GM18870 (cell line): ENCODE measurements around the gene UNC13C.

Source experiments
- ATAC-seq: cut with Tn5 transposase; IDR thresholded peaks from one replicate; pipeline ENCODE4 v1.9.1; 2021; ENCODE audit warnings: moderate library complexity; ENCODE audit not compliant: unreplicated experiment

UNC13C gene

DNA sequence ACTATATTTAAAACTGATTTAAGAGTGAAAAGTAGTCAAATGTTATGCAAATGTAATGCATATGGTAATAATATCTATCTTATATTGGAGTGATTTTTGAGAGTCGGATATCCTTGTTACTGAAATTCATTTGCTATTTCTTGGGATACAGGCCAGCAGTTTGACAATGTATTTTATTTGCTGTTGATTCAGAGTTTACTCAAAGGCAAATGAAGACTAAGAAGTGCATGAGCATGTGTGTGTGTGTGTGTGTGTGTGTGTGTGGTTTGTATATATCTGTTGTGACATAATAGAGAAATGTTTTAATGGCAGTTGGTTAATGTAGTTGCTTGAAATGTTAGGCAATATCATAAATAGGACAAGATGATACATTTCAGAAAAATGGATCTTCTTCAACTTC is 39.0 kb downstream of the UNC13C start:
- no peak for ATAC-seq

- ATAC-seq, result no peak
Measured at GRCh38 chr15:54017959-54018358, 39.7 kb downstream of the UNC13C start.

DNA sequence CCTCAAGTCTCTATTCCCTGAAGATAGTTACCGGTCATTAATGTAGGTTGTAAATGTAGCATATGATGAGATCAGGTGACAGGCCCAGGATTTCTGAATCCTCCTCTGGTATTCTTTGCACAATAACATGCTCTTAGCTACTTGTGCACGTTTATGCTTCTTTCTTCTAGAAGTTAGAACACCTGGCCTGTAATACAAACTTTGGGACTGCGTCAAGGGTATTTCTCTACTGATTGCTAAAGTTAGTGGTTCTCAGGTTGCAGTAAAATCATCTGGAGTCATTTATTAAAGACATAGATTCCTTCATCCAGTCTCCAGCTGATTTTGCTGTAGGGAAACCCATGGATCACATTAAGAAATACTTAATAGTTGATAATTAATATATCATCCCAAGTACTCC is 48.0 kb downstream of the UNC13C start:
- ATAC-seq, result no peak

DNA sequence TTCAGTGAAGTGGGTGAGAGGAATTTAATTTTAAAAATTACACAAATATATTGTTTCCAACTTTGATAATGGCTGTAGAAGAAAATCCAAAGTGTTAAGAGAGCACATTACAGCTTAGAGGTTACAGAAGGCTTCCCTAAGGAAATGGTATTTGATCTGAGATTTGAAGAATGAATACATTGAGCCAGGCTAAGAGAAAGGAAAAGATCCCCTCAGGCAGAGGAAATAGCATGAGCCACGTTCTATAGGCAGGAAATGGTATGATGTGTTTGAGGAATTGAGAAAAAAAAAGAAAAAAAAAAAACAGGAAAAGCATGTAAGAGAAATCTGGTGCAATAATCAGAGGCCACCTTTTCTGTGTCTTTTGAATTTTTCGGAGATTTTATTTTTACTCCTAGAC is 48.6 kb downstream of the UNC13C start:
- ATAC-seq, result no peak

DNA sequence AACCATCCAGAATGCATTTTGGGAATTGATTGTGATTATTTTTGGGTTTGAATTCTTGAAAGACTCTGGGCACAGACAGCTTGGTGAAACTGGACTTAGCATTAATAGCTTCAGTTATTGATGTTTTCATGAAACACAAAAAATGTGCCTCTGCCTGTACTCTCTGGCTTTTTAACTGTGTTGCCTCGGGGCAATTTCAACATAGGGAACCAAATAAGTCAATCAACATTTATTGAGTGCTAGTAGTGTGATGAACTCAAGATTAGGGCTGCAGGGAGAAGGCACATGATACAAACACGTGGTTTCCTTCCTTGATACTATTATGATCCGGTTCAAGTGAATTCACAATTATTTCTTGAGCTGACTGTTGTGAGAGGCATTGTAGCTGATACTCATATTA is 50.8 kb downstream of the UNC13C start:
- ATAC-seq, result no peak

DNA sequence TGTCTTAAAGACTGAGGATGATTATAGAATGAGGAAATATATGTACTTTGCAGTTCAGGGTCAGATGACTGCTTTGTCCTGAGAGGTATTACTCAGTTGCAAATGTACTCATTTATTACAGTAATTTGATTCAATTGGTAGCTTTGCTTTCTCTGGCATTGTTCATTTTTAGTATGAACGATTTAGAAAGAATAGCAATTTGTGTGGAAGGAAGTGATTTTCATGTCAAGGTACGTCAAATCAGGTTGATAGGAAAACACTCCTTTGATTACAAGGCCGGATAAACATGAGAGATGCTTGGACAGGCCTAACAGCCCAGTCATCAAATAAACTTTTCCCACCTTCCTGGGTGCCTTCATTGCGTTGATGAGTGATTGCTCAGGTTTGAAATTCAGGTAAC is 53.8 kb downstream of the UNC13C start:
- ATAC-seq, result no peak

DNA sequence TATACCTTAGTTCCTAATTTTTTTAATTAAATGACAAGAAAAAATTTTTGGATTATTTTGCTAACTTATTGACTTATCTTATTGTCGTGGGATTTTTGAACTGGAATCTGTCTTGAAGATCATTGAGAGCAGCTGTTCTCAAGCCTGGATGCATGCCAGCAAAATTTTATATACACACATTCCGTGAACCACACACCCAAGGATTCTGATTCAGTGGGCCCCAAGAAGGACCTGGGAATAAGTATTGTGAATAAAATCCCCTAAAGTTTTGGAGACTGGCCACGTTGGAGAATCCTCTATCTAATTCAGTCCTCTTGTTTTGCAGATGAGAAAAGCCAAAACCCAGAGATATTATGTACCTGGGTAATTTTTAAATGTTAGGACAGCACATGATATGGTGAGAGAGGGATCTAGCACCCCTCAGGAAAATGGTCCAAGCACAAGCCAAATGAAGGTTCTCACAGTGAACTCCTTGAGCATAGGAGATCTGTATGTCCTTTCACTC is 55.2 kb downstream of the UNC13C start:
- no peak for ATAC-seq

DNA sequence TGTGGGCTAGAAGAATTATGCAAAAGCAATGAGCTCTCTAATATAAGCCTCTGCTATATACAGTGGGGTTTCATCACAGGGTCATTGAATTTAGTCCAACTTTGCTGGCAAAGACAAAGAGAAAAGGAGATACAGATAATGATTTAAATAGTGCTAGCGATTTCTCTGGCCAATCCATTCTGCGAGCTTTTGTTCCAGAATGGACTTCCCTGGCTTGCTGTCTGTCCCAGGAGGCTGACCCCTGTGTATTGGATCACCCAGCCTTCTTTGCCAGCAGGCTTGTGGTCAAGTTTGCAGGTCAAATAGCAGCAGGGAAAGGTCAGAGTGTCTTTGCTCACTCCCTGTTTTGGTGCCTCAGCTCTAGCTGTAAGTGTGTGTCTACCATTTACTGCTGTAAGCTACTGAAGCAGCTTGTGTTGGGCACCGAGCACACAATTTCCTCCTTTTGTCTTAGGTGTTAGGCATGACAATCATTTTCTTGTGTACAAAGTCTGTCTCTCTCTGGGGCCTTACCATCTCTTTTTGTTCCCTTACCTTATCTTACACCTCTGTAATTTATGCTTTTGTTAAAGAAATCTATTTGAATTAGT is 55.7 kb downstream of the UNC13C start:
- no peak for ATAC-seq

- ATAC-seq, result no peak
Measured at GRCh38 chr15:54035616-54036015, 57.4 kb downstream of the UNC13C start.

- no peak for ATAC-seq
Measured at GRCh38 chr15:54045397-54045796, 67.2 kb downstream of the UNC13C start.

GRCh38 chr15:54046093-54046492 is 67.9 kb downstream of the UNC13C start:
- no peak for ATAC-seq

- no peak for ATAC-seq
Measured at GRCh38 chr15:54064365-54064764, 86.1 kb downstream of the UNC13C start.

DNA sequence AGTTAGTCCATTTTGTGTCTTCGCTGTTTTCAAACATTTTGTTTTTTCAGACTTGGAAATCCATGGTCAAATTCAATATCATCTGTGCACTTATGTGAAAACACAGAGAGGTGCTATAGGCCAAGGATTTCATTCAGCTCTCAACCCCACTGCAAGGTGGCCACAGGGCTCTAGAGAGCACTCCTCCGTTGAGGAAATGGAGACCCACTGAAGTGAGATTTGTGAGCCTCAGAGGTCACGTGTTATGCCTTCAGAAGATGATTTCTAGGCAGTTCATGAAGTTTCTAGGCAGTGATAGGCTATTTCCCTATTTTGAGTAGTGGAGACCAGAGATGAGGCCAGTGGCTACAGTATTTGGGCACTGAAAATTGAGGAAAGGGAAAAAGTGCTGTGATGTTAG is 88.2 kb downstream of the UNC13C start:
- no peak for ATAC-seq

- no peak for ATAC-seq
Measured at GRCh38 chr15:54082836-54083492, 104.7 kb downstream of the UNC13C start.

GRCh38 chr15:54083501-54083900 is 105.3 kb downstream of the UNC13C start:
- no peak for ATAC-seq

DNA sequence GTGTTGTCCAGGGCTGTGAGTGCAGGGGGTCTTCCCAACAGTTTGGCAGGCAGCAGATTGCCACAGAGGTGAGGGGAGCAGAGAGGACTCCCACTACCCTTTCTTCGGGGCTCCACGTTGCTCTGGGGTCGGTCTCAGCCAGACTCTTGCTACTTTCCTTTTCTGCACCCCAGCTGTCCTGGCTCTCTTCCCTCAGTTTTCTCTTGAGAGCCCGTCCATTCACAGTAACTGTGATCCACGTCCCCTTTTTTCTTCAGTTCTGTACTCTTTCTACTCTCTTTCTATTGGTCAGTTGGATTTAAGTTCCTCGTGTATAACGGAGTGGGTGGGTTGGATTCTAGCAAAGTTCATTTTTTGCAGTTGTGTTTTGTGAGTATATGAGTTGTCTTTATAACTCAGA is 105.8 kb downstream of the UNC13C start:
- ATAC-seq, result no peak

DNA sequence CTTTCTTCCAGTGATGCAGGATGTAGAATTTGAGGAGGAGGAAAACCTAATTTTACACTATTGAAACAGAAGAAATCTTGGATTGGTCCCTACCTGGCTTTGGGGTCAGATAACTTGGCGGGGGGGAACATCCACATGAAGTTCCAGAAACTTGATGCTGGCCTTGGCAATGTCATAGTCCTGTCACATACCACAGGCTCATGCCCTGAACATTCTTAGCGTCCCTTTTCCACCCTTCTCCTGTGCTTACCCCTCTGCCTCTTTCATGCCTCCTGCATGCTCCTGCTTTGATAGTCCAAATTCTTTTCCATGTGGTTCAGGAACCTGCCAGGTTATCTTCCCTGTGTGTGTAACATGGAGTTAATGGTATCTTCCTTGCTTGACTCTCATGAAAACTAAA is 110.6 kb downstream of the UNC13C start:
- ATAC-seq, result no peak

DNA sequence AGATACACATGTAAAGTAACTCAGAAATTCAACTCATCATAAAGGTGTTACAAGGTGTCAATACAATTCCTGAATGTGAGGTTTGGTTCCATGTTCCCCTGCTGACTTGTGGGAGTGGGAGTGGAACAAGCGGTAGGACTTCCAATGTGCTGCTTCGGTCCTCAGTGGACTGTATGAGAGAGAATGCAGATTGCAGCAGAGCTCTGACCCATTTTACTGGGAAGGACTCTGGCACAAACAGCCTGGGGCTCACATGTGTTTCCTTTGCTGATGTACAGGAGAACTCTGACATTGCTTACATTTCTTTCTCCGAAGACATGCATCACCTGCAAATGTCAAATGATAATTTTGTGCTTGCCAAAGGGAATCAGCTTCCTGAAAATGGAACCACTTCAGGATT is 111.5 kb downstream of the UNC13C start:
- no peak for ATAC-seq

DNA sequence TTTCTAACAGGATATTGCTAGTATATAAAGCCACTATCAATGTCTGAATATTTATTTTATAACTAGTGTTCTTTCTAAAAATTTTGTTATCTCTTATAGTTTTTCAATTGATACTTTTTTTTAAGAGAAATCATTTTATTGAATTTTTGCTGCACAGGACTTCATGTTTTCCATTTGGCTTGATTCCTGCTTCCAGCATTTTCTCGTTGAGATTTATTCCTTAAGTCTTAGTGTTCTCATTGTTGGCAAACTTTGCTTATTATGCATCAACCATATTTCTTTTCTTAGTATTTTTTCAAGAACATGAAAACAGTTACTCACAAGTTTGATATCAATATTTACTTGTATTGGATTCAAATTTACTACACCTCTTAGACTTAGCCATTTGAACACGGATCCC is 113.4 kb downstream of the UNC13C start:
- no peak for ATAC-seq

DNA sequence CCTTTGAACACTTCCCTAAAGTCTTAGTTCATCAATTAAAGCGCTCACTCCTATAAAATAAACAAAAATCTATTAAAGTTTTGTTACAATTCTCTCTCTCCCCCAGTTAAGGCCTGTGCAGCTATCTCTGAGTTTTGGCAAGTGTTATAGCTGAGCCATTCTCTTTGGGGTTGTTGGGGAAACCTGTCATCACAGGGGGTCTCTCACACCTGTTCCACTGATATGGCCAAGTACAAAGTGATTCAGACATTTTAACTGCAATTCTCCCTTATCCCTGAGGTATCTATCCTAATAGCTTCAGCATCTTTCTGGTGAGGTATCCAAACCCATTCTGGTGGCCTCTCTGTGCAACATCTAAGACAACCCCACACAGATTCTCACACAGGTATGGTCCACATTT is 116.4 kb downstream of the UNC13C start:
- no peak for ATAC-seq

GRCh38 chr15:54097019-54097418 is 118.8 kb downstream of the UNC13C start:
- no peak for ATAC-seq

- no peak for ATAC-seq
Measured at GRCh38 chr15:54099010-54099409, 120.8 kb downstream of the UNC13C start.
